CD4-positive, alpha-beta T cell treated with Interleukin-17A for 4 hours (primary cell): ENCODE results near the gene LPAR6.
A peak's percentile ranks its signal among the peaks of the same experiment; 100 is the strongest.

ENCODE experiments used
- DNase-seq: peaks from one replicate; pipeline ENCODE4 v3.0.0-alpha.2; 2020; ENCODE audit warnings: mixed read lengths

Gene LPAR6

GRCh38 chr13:48411841-48412531, 927 bp downstream of the LPAR6 start:
- peak; percentile 70 for DNase-seq

GRCh38 chr13:48411147-48411794, 1.6 kb downstream of the LPAR6 start:
- no peak for DNase-seq

GRCh38 chr13:48410199-48410598, 2.7 kb downstream of the LPAR6 start:
- no peak for DNase-seq

- no peak for DNase-seq
Measured at GRCh38 chr13:48405875-48406274, 7.0 kb downstream of the LPAR6 start.

GRCh38 chr13:48404952-48405351, 8.0 kb downstream of the LPAR6 start:
- no peak for DNase-seq

GRCh38 chr13:48403913-48404312, 9.0 kb downstream of the LPAR6 start:
- no peak for DNase-seq

- DNase-seq = peak; percentile 22
Measured at GRCh38 chr13:48403151-48403631, 9.7 kb downstream of the LPAR6 start.

GRCh38 chr13:48402325-48402932, 10.5 kb downstream of the LPAR6 start:
- DNase-seq = peak; percentile 10

- DNase-seq = no peak
Measured at GRCh38 chr13:48401480-48401879, 11.4 kb downstream of the LPAR6 start.

GRCh38 chr13:48400850-48401291, 12.0 kb downstream of the LPAR6 start:
- no peak for DNase-seq

- no peak for DNase-seq
Measured at GRCh38 chr13:48400090-48400694, 12.7 kb downstream of the LPAR6 start.

GRCh38 chr13:48398450-48399095, 14.3 kb downstream of the LPAR6 start:
- DNase-seq = no peak

GRCh38 chr13:48397744-48398143, 15.2 kb downstream of the LPAR6 start:
- DNase-seq = no peak

- DNase-seq = no peak
Measured at GRCh38 chr13:48393698-48394085, 19.2 kb downstream of the LPAR6 start.

- no peak for DNase-seq
Measured at GRCh38 chr13:48393030-48393697, 19.7 kb downstream of the LPAR6 start.

- no peak for DNase-seq
Measured at GRCh38 chr13:48391257-48391656, 21.7 kb downstream of the LPAR6 start.

- no peak for DNase-seq
Measured at GRCh38 chr13:48386816-48387215, 26.1 kb downstream of the LPAR6 start.

- no peak for DNase-seq
Measured at GRCh38 chr13:48383384-48383783, 29.5 kb downstream of the LPAR6 start.

- no peak for DNase-seq
Measured at GRCh38 chr13:48380581-48380980, 32.3 kb downstream of the LPAR6 start.

GRCh38 chr13:48377857-48378256, 35.1 kb downstream of the LPAR6 start:
- DNase-seq = no peak

GRCh38 chr13:48370815-48371214, 42.1 kb downstream of the LPAR6 start:
- DNase-seq = no peak

- DNase-seq = no peak
Measured at GRCh38 chr13:48369988-48370387, 42.9 kb downstream of the LPAR6 start.
